B cell (primary cell): ENCODE measurements around the gene RAB11B. TPM values are rescaled to one million over a fixed set of nuclear protein-coding genes. Genes with fewer than 3 reads are reported as not detected.
"Not testable (repeated sequence)": the region's sequence is repeated elsewhere in the genome, so short reads cannot be mapped to it uniquely, and the experiment has no call there.

Experiments
- ATAC-seq: fragments of 200-7000 bp; cut with Tn5 transposase; one replicate; pipeline ENCODE4 v1.10.0; 2021; ENCODE audit warnings: low read depth, mild to moderate bottlenecking, moderate number of reproducible peaks, moderate library complexity
- CTCF ChIA-PET: fragments of 350-600 bp; sonication (Branson Sonifier 250); formaldehyde crosslinking; loops from one replicate; lab custom pipeline; 2021; ENCODE audit warnings: antibody characterized with exemption, inconsistent platforms; lab: Charles Lee
- POLR2A ChIA-PET: fragments of 350-600 bp; sonication (Branson Sonifier 250); formaldehyde crosslinking; loops from one replicate; lab custom pipeline; 2021; ENCODE audit warnings: antibody characterized with exemption; lab: Charles Lee
- DNase-seq: peaks from one replicate; pipeline ENCODE4 v3.0.0; 2013
- H2AFZ ChIP-seq: 2 replicates; pipeline ENCODE4 v1.6.1; 2012; ENCODE audit warnings: mild to moderate bottlenecking, low read depth, low read length; ENCODE audit not compliant: insufficient read depth, poor library complexity, severe bottlenecking
- H3K27ac ChIP-seq, 2 donors: 1 replicate in 1 of 2; 2 replicates in 1 of 2; pipeline ENCODE4 v1.5.1; 2012 to 2013; ENCODE audit warnings: low read length in 2 of 2, mild to moderate bottlenecking in 2 of 2, moderate library complexity in 1 of 2
- H3K27me3 ChIP-seq, 4 experiments: fragments of 200-600 bp in 1 of 4; sonication (generic) in 1 of 4; replicated peaks in 1 of 4; 1 replicate in 2 of 4; 2 replicates in 2 of 4; pipeline versions ENCODE4 v1.6.1 to v1.7.0; 2013 to 2016; ENCODE audit warnings: low read length in 3 of 4, mild to moderate bottlenecking in 2 of 4, mixed read lengths in 1 of 4, moderate library complexity in 1 of 4; ENCODE audit not compliant: insufficient read depth in 4 of 4, control insufficient read depth in 3 of 4; ENCODE audit errors: control extremely low read depth in 1 of 4
- H3K36me3 ChIP-seq, 2 experiments: replicated peaks in 1 of 2; 1 replicate in 1 of 2; 2 replicates in 1 of 2; pipeline versions ENCODE4 v1.6.1 to v1.7.1; 2013; ENCODE audit warnings: low read length in 1 of 2; ENCODE audit not compliant: insufficient read depth in 2 of 2, control insufficient read depth in 1 of 2; ENCODE audit errors: control extremely low read depth in 1 of 2, extremely low read depth in 1 of 2
- H3K4me1 ChIP-seq, 2 donors: fragments of 200-600 bp in 1 of 2; sonication (generic) in 1 of 2; 1 replicate in 1 of 2; 2 replicates in 1 of 2; pipeline versions ENCODE4 v1.5.1 to v1.6.1; 2013 to 2017; ENCODE audit warnings: low read length in 2 of 2; ENCODE audit not compliant: control insufficient read depth in 2 of 2, insufficient read depth in 2 of 2
- H3K4me2 ChIP-seq: replicated peaks from 2 replicates; pipeline ENCODE3; 2012; ENCODE audit warnings: mild to moderate bottlenecking, low read depth, low read length; ENCODE audit not compliant: poor library complexity, severe bottlenecking
- H3K4me3 ChIP-seq, 5 experiments: fragments of 200-600 bp in 1 of 5; sonication (generic) in 1 of 5; 1 replicate in 3 of 5; 2 replicates in 2 of 5; pipeline versions ENCODE4 v1.5.1 to v1.7.0; 2011 to 2016; ENCODE audit warnings: low read length in 4 of 5, mild to moderate bottlenecking in 4 of 5, low read depth in 2 of 5, control low read depth in 1 of 5, moderate library complexity in 1 of 5; ENCODE audit not compliant: insufficient read depth in 1 of 5; ENCODE audit errors: control extremely low read depth in 1 of 5, extremely low read depth in 1 of 5
- H3K79me2 ChIP-seq: fragments of 200-600 bp; sonication (generic); one replicate; pipeline ENCODE4 v1.6.0; 2016; ENCODE audit warnings: low read length; ENCODE audit not compliant: control insufficient read depth, insufficient read depth
- H3K9ac ChIP-seq: fragments of 200-600 bp; sonication (generic); 2 replicates; pipeline ENCODE4 v1.6.1; 2017; ENCODE audit warnings: mild to moderate bottlenecking, low read length, moderate library complexity
- H3K9me3 ChIP-seq, 3 donors: one replicate each; pipeline versions ENCODE4 v1.6.1 to v1.7.1; 2013; ENCODE audit warnings: low read length in 2 of 3; ENCODE audit not compliant: control insufficient read depth in 2 of 3, insufficient read depth in 1 of 3; ENCODE audit errors: control extremely low read depth in 1 of 3
- H4K20me1 ChIP-seq: 2 replicates; pipeline ENCODE4 v1.6.0; 2012; ENCODE audit warnings: mild to moderate bottlenecking, low read length; ENCODE audit not compliant: insufficient read depth, control insufficient read depth, poor library complexity, severe bottlenecking
- H3K27ac Mint-ChIP-seq: one replicate; pipeline ENCODE4 v1.8.0; 2021; ENCODE audit warnings: mixed read lengths
- H3K27me3 Mint-ChIP-seq: one replicate; pipeline ENCODE4 v1.8.0; 2021; ENCODE audit warnings: mixed read lengths
- H3K4me1 Mint-ChIP-seq: one replicate; pipeline ENCODE4 v1.8.0; 2021; ENCODE audit warnings: mixed read lengths
- H3K4me3 Mint-ChIP-seq: one replicate; pipeline ENCODE4 v1.8.0; 2021; ENCODE audit warnings: mixed read lengths
- H3K9me3 Mint-ChIP-seq: one replicate; pipeline ENCODE4 v1.8.0; 2022; ENCODE audit warnings: mixed read lengths; ENCODE audit not compliant: insufficient read depth
- EZH2 ChIP-seq: IDR thresholded peaks from 2 replicates; pipeline ENCODE4 v1.6.1; 2012; ENCODE audit warnings: borderline replicate concordance, low read depth, mild to moderate bottlenecking, moderate library complexity, low read length; ENCODE audit not compliant: insufficient read depth, poor library complexity, severe bottlenecking
- WGBS: methylation state at CpG from one replicate; pipeline ENCODE4 v1.1.5; 2013; ENCODE audit warnings: missing lambda C conversion rate; ENCODE audit not compliant: insufficient coverage; 5-methylcytosine and 5-hydroxymethylcytosine counted together
- intact Hi-C: fragments of 100-400 bp; cut with micrococcal nuclease; formaldehyde crosslinking; loops from one replicate; pipeline ENCODE4 v1.10.0; 2022
- polyA plus RNA-seq: library from polyadenylated mRNA; depleted of rRNA; stranded (reverse); fragments of >200 nt; gene quantifications from 2 replicates; pipeline ENCODE4 v1.2.3, GENCODE V29; 2012
- total RNA-seq, 2 donors: library from RNA; stranded (reverse); fragments of 120-200 nt in 1 of 2; gene quantifications; 1 replicate in 1 of 2; 2 replicates in 1 of 2; pipeline versions ENCODE4 v1.2.3 to v1.2.4, GENCODE V29; 2013 to 2022
- TF ChIP-seq, protein P1 (sequence below): fragments of 200-600 bp; IDR thresholded peaks from one replicate; pipeline ENCODE4 v1.8.0; 2022; ENCODE audit warnings: antibody characterized with exemption, mild to moderate bottlenecking

RAB11B gene
- total and polyA plus RNA-seq, 2 donors (not counting 1 experiment from before 2014, with no cell fraction given): 130 to 165 TPM

DNA sequence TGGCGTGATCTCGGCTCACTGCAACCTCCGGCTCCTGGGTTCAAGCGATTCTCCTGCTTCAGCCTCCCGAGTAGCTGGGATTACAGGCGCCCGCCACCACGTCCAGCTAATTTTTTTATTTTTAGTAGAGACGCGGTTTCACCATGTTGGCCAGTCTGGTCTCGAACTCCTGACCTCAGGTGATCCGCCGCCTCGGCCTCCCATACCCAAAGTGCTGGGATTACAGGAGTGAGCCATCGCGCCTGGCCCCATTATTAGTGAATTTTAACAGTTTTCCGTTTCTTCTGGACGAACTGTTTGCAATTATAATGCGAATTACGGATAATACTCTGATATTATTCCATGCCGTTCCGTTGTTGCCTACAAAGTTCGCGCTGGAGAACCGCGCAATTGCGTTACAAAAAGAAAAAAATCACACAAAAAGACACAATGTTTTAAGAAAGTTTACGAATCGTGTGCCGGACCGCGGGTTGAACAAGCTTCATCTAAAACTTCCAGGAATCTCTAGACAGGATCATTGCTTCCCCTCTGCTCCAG, 54.0 kb downstream of the RAB11B start:
- Histone ChIP-seq H3K27ac (peak overlapping the region; percentile 42 to 97), H3K79me2 (peaks cover 45% of the 10 kb centered on the region), H3K4me3 (peak overlapping the region; percentile 65 to 97 (median 82)), H2AFZ (peak overlapping the region; percentile 92), H3K4me2 (peak overlapping the region; percentile 93), H3K36me3 (peaks cover 0 to 19% of the 10 kb centered on the region in 2 experiments), H4K20me1 (peaks cover 44% of the 10 kb centered on the region), H3K4me1 (peaks cover 34 to 42% of the 10 kb centered on the region in 2 donors), H3K9ac (peak overlapping the region; percentile 99)
- ATAC-seq, DNase-seq, H3K9me3 Mint-ChIP-seq, H3K27me3 ChIP-seq, H3K9me3 ChIP-seq, H3K27me3 Mint-ChIP-seq: not testable (repeated sequence)
- Mint-ChIP-seq H3K27ac (peak overlapping the region; percentile 98), H3K4me1 (peaks cover 34% of the 10 kb centered on the region), H3K4me3 (peak overlapping the region; percentile 94)
- ChIA-PET POLR2A (interaction anchor here (0.6 to 3.0 kb wide), 4 partner anchors 9 to 69 kb away, joined by 3 to 19 read pairs (median 7); partner anchors contain the start of genes MARCHF2, RAB11B and ZNF414), CTCF (interaction anchor here (1.3 to 2.8 kb wide), 3 partner anchors 30 to 135 kb away, joined by 3 to 13 read pairs (median 8); partner anchors contain the start of gene MARCHF2)
- intact Hi-C loops: loop anchor here (1.0 kb wide), 3 partner anchors 31 to 70 kb away; partner anchors contain the start of genes MARCHF2, RAB11B and ZNF414
- WGBS: 44% methylated on average over 22 of the region's 32 CpGs

DNA sequence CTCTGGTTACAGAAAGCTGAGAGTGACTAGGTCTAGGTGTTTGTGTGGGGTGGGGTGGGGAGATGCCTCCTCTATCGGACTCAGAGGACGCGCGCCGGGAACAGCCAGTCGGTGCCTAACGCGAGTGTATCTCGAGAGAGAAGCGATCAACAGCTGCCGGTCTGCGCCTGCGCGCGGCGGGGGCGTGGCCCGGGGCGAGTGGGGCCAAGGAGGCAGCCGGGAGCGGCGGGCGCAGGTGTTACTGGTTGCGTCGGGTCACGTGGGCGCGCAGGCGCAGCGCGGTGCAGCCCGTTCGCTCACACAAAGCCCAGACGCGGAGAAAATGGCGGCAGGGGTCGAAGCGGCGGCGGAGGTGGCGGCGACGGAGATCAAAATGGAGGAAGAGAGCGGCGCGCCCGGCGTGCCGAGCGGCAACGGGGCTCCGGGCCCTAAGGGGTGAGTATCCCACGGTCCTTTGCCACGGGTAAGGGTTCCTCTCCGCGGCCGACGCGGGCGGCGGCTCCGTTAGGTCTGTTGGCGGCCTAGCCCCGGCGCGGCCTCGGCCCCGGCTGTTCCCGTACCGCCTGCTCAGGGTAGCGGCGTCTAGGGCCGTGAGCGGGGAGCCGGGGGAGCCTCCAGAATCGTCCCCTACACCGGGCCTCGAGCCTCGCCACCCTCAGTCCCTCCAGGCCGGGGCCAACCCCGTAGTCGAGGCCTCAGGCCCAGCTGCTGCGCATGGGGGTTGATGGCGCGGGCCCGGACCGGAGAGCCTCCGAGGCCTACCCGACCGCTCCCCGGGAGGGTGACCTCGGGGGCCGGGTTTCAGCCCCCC, 54.7 kb downstream of the RAB11B start, which contains the start of gene HNRNPM:
Gene HNRNPM (plus strand): TSS at position 299 of the 811 bp plus-strand sequence. CDS start 24 bp downstream, at position 323.
- intact Hi-C loops: loop anchor here (1.0 kb wide), 3 partner anchors 32 to 69 kb away; partner anchors contain the start of genes MARCHF2, RAB11B and ZNF414
- ChIA-PET POLR2A (interaction anchor here (0.6 to 3.0 kb wide), 4 partner anchors 8 to 69 kb away, joined by 3 to 19 read pairs (median 7); partner anchors contain the start of genes MARCHF2, RAB11B and ZNF414), CTCF (interaction anchor here (1.3 to 2.8 kb wide), 4 partner anchors 31 to 135 kb away, joined by 3 to 13 read pairs (median 6); partner anchors contain the start of gene MARCHF2)
- ATAC-seq (peak; percentile 92), DNase-seq (peak; percentile 99)
- Histone ChIP-seq H3K9ac (peak within 1 kb of the TSS; percentile 99), H3K9me3 (no peaks in the 10 kb centered on the region), H3K27me3 (no peaks in the 10 kb centered on the region), H3K79me2 (peaks cover 50% of the 10 kb centered on the region), H3K27ac (peak within 1 kb of the TSS; percentile 89 to 97), H3K36me3 (peaks cover 0 to 21% of the 10 kb centered on the region in 2 experiments), H2AFZ (peak within 1 kb of the TSS; percentile 92), H4K20me1 (peaks cover 49% of the 10 kb centered on the region), H3K4me2 (peak within 1 kb of the TSS; percentile 93), H3K4me1 (peaks cover 38 to 47% of the 10 kb centered on the region in 2 donors), H3K4me3 (peak within 1 kb of the TSS; percentile 65 to 97 (median 97))
- Mint-ChIP-seq H3K4me1 (peaks cover 38% of the 10 kb centered on the region), H3K9me3 (no peaks in the 10 kb centered on the region), H3K4me3 (peak within 1 kb of the TSS; percentile 94), H3K27me3 (no peaks in the 10 kb centered on the region), H3K27ac (peak within 1 kb of the TSS; percentile 98)
- WGBS: under 1% methylated on average over 89 of the region's 93 CpGs
- TF ChIP-seq, protein P1, sequence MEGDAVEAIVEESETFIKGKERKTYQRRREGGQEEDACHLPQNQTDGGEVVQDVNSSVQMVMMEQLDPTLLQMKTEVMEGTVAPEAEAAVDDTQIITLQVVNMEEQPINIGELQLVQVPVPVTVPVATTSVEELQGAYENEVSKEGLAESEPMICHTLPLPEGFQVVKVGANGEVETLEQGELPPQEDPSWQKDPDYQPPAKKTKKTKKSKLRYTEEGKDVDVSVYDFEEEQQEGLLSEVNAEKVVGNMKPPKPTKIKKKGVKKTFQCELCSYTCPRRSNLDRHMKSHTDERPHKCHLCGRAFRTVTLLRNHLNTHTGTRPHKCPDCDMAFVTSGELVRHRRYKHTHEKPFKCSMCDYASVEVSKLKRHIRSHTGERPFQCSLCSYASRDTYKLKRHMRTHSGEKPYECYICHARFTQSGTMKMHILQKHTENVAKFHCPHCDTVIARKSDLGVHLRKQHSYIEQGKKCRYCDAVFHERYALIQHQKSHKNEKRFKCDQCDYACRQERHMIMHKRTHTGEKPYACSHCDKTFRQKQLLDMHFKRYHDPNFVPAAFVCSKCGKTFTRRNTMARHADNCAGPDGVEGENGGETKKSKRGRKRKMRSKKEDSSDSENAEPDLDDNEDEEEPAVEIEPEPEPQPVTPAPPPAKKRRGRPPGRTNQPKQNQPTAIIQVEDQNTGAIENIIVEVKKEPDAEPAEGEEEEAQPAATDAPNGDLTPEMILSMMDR: no peak
- no peak for TF ChIP-seq EZH2
